GM21526 (cell line): Measurements from ENCODE around the gene ROR1.
"Not testable (repeated sequence)": the region's sequence is repeated elsewhere in the genome, so short reads cannot be mapped to it uniquely, and the experiment has no call there.

Experiments used
- ATAC-seq: cut with Tn5 transposase; IDR thresholded peaks from one replicate; pipeline ENCODE4 v1.9.1; 2021; ENCODE audit warnings: moderate library complexity; ENCODE audit not compliant: unreplicated experiment, low FRiP score

The ROR1 gene

DNA sequence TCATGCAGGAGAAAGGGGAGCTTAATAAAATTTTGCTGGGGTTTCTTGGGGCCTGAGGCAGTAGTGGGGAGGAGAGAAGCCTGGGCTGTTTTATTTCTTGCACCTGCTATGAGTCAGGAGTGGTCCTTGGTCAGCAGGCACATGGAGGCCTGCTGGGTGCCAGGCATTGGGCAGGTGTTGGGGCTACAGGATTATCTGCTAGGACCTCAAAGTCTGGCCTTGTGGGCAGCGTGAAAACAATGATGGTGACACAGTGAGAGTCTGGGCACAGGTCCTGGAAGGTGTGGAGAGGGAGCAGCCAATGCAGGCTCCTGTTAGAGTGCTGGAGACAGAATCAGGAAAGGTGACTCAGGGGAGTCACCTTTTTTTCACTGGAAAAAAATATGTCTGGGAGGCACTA lies 17.2 kb downstream of the ROR1 start:
- ATAC-seq: no peak

GRCh38 chr1:63792152-63792551 lies 18.3 kb downstream of the ROR1 start:
- no peak for ATAC-seq

- ATAC-seq: no peak
Observed at GRCh38 chr1:63793741-63794240, 20.0 kb downstream of the ROR1 start.

GRCh38 chr1:63794354-63794753 lies 20.5 kb downstream of the ROR1 start:
- no peak for ATAC-seq

GRCh38 chr1:63794939-63795378 lies 21.1 kb downstream of the ROR1 start:
- ATAC-seq: no peak

GRCh38 chr1:63795455-63795854 lies 21.6 kb downstream of the ROR1 start:
- ATAC-seq: no peak

DNA sequence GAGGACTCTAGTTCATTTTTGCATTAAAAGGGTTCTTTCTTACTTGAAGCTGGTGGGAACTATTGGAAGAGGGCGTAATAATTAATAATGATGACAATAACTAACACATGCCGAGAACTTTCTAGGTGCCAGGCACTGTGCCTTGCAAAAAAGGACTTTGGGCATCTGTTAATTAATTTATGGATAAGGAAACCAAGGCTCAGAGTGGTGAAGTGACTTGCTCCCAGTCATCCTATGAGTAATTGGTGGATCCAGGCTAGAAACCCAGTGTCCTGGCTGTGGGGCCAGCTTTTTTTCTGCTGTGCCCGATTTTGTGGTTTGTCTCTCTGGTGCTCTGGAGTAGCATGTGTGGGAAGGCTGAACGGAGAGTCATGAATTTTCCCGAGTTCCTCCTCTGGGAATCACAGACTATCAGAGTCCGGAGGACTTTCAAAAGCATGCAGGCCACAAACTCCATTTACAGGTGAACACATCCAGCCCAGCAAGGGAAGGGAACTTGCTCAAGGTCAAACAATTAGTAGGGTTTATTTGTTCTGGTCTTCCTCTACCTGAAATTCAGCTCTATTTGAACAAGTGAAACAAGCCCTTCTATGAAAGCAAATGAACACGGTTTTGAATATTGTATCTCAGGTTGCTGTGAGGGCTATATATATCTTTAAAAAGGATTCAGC lies 23.4 kb downstream of the ROR1 start:
- ATAC-seq: no peak

DNA sequence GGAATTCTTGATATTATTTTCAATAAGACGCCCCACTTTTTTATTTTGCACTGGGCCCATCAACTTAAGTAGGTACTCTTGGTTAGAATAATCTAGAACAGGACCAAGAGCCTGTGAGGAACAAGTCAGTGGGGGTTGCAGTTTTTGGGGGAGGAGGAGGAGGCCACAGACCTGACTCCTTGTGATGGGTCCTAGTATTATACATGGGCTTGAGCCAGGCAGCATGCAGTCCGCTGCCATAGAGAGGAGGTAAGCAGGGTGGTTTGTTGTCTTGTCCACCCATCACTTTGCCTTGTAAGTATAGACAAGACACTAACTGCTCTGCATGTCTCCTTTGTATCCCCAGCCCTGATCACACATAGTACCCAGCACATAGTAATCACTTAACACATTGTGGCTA lies 24.5 kb downstream of the ROR1 start:
- no peak for ATAC-seq

GRCh38 chr1:63799307-63799706 lies 25.5 kb downstream of the ROR1 start:
- no peak for ATAC-seq

DNA sequence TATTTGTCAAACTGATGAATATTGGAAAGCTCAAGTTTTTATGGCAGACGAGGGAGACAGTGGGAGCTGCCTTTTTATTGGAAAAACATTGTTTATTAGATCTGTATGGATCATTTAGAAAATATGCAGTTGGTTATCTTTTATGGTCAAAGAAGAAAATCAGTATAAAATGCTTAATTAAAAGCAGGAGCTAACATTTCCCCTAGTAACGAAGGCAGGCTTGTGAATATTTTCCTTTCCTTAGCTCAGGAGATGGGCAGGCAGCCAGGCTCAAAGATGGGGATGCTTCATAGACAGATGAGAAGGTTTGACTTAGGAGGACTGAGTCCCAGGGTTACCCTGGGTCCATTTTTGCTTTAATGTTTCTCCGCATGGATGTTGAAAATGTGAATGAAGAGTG lies 26.0 kb downstream of the ROR1 start:
- no peak for ATAC-seq

DNA sequence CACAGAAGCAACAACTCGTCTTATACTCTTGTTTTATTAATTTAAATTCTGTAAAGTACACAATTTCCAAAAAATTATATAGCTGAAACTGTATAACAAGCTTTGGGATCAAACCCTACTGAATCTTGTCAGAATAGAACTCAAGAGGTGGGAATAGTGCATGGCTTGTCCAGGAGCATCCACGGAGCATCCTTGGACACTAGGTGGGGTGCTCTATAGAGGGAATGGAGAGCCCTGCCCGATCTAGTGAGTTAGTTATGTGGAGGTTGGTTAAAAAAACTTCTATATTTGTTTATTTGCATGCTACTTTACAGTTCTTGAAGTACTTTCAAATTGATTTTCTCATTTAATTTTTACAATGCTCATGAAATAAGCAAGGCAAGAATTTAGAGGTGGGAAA lies 28.3 kb downstream of the ROR1 start:
- ATAC-seq: no peak

- no peak for ATAC-seq
Observed at GRCh38 chr1:63804829-63805484, 31.1 kb downstream of the ROR1 start.

DNA sequence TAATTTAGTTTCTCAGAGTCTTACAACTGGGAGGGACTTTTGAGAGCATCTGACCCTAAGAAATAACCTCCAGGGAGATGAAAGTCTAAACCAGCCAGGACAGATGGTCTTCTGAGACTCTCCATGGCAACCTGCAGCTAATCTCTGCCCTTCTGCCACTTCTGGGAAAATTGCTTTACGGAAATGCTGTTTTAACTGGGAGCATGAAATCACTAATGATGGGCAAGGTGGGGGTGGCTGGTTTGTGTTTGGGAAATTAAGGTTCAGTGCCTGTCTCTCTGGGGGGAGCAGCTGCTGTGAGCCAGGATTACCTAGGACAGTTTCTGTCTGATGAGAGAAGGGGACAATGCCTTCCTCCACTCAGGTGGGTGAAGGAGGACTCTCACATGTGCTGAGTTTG lies 33.2 kb downstream of the ROR1 start:
- ATAC-seq: no peak

DNA sequence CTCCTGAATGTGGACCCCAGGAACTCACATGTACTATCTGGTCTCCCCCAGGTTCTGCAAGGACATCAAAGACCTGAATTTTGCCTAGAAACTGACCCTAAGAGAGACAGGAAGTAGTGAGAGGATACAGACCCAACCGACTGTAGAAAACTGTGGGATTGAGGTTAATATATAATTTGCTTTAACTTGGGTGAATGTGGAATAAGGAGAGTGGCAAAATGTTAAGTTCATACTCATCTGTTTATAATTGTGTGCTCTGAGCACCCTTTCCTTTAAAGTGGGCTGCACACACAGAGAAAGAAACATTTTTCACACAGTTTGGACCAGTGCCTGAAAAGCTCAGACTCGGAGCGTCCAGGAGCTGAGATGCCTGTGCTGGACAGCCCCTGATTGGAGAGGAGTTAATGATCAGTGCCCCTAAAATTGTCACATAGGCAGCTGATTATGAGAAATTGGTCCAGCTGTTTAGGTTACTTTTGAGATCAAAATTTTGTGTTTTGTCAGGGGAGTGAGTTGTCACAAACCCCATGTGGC lies 37.2 kb downstream of the ROR1 start:
- ATAC-seq: no peak

DNA sequence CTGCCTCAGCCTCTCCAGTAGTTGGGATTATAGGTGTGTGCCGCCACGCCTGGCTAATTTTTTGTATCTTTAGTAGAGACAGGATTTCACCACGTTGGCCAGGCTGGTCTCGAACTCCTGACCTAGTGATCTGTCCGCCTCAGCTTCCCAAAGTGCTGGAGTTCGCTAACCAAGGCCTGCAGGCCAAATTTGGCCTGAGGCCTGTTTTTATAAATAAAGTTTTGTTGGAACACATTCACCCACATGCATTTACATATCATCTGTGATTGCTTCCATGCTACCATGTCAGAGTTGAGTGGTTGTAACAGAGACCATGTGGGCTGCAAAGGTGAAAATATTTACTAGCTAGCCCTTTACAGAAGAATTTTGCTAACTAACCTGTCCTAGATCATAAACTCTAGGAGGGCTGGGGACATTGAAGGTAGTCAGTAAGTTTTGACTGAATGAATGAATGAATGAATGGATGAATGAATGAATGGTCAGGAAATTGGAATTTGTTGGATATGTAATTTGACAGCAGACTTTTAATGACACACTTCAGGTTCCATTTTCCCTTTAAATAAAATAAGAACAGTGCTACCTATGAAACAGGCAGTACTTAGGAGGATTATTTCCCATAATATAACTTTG lies 38.4 kb downstream of the ROR1 start:
- no peak for ATAC-seq

GRCh38 chr1:63813829-63814277 lies 40.0 kb downstream of the ROR1 start:
- no peak for ATAC-seq

- ATAC-seq: not testable (repeated sequence)
Observed at GRCh38 chr1:63816217-63816815, 42.5 kb downstream of the ROR1 start.

GRCh38 chr1:63817152-63817667 lies 43.4 kb downstream of the ROR1 start:
- ATAC-seq: no peak

DNA sequence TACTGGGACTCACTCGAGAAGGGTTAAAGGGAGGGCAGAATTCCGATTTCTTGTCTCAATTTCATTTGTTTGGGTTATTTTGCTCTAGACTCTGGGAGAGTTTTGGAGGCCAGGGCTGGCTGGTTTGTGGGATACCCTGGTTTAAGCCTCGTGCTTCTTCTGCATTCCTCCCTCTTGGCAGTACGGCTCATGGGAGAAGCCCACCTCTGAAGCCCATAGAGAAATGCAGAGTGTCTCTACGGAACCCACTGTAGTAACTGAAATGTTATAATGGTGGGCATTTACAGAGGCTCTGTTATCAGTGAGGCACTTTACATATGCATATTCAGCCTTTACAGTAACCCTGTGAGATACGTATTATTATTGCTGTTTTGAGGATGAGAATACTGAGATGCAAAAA lies 43.9 kb downstream of the ROR1 start:
- ATAC-seq: no peak

DNA sequence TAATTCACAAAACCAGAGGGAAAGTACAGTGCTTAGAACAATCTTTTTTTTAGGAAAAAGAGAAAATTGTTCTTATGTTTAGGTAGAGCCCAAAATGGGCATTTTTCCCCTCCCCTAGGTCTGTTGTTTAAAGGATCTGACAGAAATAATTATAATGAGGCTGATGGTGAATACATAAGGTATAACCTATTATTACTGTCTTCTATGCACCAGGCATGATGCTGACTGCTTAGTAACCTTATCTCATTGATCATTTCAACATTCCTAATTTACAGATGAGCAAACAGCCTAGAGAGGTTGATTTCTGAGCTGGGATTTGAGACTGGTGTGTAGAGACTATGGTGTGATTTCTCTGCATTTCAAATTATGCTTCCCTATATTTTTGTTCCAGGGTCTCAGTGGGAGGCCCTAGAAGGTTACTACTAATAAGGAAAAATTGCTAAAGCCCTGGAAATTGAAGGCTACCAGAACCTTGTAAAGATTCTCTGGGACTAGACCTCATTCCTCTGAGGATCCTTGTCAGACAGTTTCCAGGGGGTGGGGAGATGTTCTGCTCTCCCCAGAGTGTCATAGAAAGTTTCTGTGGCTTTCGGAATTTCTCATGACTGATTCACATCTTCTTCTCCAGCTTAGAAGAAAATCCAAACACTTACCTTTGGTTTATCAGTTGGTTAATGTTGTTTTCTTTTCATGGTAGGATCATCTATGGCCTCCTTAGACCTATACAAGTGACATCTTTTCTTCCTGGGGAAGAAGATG lies 44.9 kb downstream of the ROR1 start:
- ATAC-seq: no peak
